Measurements from ENCODE around the gene NFATC1.

Gene NFATC1

DNA sequence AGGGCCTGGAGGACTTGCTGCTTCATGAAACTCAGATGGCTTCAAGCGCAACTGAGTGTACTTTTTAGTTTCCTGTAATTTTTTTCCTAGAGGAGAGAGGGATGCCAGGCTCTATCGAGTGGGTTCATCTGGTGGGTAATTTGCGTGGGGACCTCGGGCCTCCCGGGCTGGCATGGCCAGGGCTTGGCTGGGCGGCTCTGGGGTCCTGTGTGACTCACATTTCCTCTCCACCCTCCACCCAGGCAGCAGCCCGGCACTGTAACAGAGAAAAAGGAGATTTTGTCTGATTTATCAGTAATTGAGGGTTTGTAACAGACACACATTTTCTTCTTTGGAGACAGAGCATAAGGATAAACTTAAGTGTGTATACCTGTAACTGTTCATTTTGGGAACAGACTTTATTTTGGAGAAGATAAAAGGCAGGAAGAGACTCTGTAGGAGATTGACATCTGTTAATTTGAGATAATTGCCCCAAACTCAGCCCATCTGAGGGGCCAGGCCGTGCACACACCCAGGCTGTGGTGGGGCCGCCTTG, 64.3 kb downstream of the NFATC1 start:
- DNase-seq = no peak
- in situ Hi-C loops (cut with HindIII; ENCODE audit: low pct_ligation_motif_present, low pct_unique_long_range_greater_than_20kb, low sequenced_read_pairs) = no loop called here

GRCh38 chr18:79460481-79461300, 65.0 kb downstream of the NFATC1 start:
- no peak for DNase-seq
- in situ Hi-C loops (cut with HindIII; ENCODE audit: low pct_ligation_motif_present, low pct_unique_long_range_greater_than_20kb, low sequenced_read_pairs) = no loop called here

DNA sequence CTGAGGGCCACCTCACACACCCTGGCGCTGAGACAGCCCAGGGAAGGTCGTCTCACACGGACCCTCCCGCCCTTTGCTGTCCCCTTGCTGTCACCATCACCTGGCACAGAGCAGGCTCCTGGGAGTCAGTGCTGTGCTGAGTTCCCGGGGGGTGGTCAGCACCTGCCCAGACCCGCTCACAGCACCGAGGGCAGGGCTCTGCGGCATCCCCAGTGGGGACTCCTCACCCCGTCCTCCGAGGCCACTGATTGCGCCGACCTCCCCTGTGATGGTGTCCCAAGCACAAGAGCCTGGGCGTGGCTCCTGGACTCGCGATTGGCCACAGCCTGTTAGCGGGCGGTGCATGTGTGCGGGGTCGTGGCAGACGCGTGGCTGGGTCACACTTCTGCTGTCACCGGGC, 65.9 kb downstream of the NFATC1 start:
- in situ Hi-C loops (cut with HindIII; ENCODE audit: low pct_ligation_motif_present, low pct_unique_long_range_greater_than_20kb, low sequenced_read_pairs) = no loop called here
- no peak for DNase-seq

- in situ Hi-C loops (cut with HindIII; ENCODE audit: low pct_ligation_motif_present, low pct_unique_long_range_greater_than_20kb, low sequenced_read_pairs) = no loop called here
- DNase-seq = no peak
Observed at GRCh38 chr18:79463424-79463960, 67.8 kb downstream of the NFATC1 start.

DNA sequence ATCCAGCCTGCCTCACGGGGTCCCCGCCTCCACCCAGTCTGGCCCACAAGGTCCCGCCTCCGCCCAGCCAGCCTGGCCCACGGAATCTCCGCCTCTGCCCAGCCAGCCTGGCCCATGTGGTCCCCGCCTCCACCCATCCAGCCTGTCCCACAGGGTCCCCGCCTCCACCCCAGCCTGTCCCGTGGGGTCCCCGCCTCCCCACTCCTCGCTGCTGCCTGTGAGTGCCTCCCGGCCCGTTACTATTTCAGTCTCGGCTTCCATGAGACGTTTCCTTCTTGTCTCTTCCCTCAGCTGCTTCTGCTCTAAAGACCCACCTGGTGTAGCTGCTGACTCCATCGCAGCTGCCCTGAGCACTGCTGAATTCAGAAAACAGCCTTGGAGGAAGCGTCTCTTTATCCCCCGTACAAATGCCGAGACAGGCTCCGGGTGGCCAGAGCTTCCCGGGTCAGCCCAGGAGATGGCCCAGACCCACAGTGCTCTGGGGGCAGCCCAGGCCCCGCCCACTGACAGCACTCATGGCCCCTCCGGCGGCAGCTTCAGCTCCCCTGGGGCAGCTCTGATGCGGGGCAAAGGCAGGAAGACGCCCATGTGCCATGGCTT, 69.8 kb downstream of the NFATC1 start:
- DNase-seq = no peak
- in situ Hi-C loops (cut with HindIII; ENCODE audit: low pct_ligation_motif_present, low pct_unique_long_range_greater_than_20kb, low sequenced_read_pairs) = no loop called here

GRCh38 chr18:79466591-79466990, 70.9 kb downstream of the NFATC1 start:
- in situ Hi-C loops (cut with HindIII; ENCODE audit: low pct_ligation_motif_present, low pct_unique_long_range_greater_than_20kb, low sequenced_read_pairs) = no loop called here
- DNase-seq = no peak

DNA sequence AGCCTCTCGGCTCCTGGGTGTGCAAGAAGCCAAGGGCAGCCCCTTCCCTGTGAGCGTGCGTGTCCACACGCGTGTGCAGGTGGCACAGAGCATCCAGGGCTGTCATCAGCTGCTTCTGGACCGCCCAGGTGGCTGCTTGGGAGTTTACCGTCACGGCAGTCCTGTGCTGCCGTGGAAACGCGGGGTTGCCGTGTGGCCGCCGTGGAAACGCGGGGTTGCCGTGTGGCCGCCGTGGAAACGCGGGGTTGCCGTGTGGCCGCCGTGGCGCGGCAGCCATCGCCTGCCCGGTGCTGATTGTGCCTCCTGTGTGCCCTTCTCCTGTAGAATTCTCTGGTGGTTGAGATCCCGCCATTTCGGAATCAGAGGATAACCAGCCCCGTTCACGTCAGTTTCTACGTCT, 71.4 kb downstream of the NFATC1 start:
- no peak for DNase-seq
- in situ Hi-C loops (cut with HindIII; ENCODE audit: low pct_ligation_motif_present, low pct_unique_long_range_greater_than_20kb, low sequenced_read_pairs) = no loop called here

GRCh38 chr18:79468119-79468789, 72.5 kb downstream of the NFATC1 start:
- in situ Hi-C loops (cut with HindIII; ENCODE audit: low pct_ligation_motif_present, low pct_unique_long_range_greater_than_20kb, low sequenced_read_pairs) = no loop called here
- no peak for DNase-seq

GRCh38 chr18:79469309-79469708, 73.6 kb downstream of the NFATC1 start:
- in situ Hi-C loops (cut with HindIII; ENCODE audit: low pct_ligation_motif_present, low pct_unique_long_range_greater_than_20kb, low sequenced_read_pairs) = no loop called here
- DNase-seq = no peak

GRCh38 chr18:79469751-79470505, 74.2 kb downstream of the NFATC1 start:
- in situ Hi-C loops (cut with HindIII; ENCODE audit: low pct_ligation_motif_present, low pct_unique_long_range_greater_than_20kb, low sequenced_read_pairs) = no loop called here
- no peak for DNase-seq

DNA sequence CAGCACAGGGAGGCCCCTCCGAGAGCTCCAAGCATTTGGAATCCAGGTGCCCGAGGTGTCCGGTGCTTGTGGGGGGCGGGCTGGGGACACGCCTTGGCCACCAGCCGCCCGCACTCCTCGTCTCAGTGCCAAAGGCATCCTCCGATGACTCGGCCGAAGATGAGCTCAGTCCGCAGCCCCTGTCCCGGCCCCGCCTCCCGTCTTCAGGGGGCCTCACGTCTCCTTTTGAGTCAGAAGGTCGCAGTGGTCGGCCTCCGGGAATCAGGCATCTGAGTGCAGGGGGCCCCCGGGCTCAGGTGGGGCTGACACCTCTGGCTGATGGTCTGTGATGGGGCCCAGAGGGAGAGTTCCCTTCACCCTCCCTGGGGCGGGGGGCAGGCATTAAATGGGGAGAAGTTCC, 74.8 kb downstream of the NFATC1 start:
- in situ Hi-C loops (cut with HindIII; ENCODE audit: low pct_ligation_motif_present, low pct_unique_long_range_greater_than_20kb, low sequenced_read_pairs) = no loop called here
- DNase-seq = no peak

- DNase-seq = no peak
- in situ Hi-C loops (cut with HindIII; ENCODE audit: low pct_ligation_motif_present, low pct_unique_long_range_greater_than_20kb, low sequenced_read_pairs) = no loop called here
Observed at GRCh38 chr18:79471046-79471445, 75.3 kb downstream of the NFATC1 start.

- DNase-seq = no peak
- in situ Hi-C loops (cut with HindIII; ENCODE audit: low pct_ligation_motif_present, low pct_unique_long_range_greater_than_20kb, low sequenced_read_pairs) = no loop called here
Observed at GRCh38 chr18:79471597-79471996, 75.9 kb downstream of the NFATC1 start.

DNA sequence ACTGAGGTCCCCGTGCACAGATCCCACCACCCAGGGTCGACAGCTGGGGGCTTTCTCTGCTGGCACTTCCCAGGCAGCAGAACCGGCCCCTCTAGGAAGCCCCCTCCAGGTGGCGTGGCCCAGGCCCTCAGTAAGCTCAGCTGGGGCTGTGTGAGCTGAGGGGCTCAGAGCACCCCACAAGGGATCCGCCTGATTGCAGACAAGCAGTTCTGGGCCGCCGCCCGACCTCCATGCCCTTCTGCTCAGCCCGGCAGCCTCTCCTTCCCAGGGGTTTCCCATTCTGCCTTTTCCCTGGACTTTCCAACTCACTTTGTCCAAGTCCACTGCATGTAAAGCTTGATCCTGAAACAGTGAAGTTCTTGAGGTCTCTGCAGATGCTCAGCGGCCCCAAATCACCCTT, 76.4 kb downstream of the NFATC1 start:
- in situ Hi-C loops (cut with HindIII; ENCODE audit: low pct_ligation_motif_present, low pct_unique_long_range_greater_than_20kb, low sequenced_read_pairs) = no loop called here
- DNase-seq = no peak

DNA sequence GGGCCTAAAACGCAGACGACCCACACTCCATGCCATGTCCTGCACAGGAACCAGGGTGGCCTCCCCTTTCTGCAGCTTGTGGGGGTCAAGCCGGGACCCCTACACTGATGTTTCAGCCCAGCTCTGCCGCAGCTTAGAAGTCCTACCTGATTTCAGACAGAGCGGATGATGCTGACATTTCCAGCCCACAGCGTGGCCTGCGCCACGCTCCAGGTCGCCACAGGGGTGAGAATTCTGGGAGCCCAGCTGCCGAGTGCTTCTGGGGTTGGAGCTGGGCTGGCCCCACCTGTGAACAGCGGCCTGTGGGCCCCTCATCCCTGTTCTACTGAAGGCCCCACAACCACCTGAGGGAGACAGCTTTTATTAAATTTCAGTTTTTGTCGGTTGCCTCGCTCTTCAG, 77.2 kb downstream of the NFATC1 start:
- in situ Hi-C loops (cut with HindIII; ENCODE audit: low pct_ligation_motif_present, low pct_unique_long_range_greater_than_20kb, low sequenced_read_pairs) = no loop called here
- no peak for DNase-seq

- DNase-seq = no peak
- in situ Hi-C loops (cut with HindIII; ENCODE audit: low pct_ligation_motif_present, low pct_unique_long_range_greater_than_20kb, low sequenced_read_pairs) = no loop called here
Observed at GRCh38 chr18:79476031-79476917, 80.5 kb downstream of the NFATC1 start.

DNA sequence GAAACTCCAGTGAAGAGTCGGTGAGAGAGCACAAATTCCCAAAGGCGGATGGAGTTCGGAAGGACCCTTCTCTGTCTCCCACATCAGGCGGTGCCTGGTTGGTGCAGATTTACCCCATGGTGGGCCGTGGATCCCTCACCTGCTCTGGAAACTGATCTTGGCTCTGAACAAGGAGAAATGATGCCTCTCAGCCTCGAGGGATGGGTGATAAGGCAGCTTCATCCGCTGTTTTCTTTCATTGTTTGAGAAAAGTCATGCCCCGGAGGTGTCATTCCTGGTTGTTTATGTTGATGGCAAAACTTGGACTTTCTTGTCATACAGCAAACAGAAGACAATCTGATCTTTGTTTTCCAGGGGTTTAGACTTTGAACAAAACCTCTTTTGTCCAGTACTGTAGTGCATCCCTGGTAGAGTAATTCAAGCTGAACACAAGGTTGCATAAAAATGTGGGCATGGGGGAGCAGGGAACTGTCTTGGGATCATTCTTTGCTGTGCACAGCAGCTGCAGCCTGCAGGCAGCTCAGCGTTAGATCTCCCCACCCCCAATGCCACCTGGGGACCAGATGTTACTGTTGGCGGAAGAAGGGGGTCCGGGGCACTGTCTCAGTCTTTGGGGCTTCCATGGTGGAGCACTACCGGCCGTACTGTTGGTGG, 81.3 kb downstream of the NFATC1 start:
- in situ Hi-C loops (cut with HindIII; ENCODE audit: low pct_ligation_motif_present, low pct_unique_long_range_greater_than_20kb, low sequenced_read_pairs) = no loop called here
- no peak for DNase-seq

Data from ACHN (cell line).